Calu3 (cell line): Measurements from ENCODE around the gene TLN1. TPM values are rescaled to one million over a fixed set of nuclear protein-coding genes. Genes with fewer than 3 reads are reported as not detected.

Experiments used
- BruUV-seq: library from RNA; stranded (reverse); fragments of 400-500 nt; replicated peaks from 2 replicates; lab custom pipeline; 2021; lab: Mats Ljungman, UMichigan
- CTCF ChIA-PET: fragments of 300-600 bp; sonication (Branson Sonifier 250); formaldehyde crosslinking; loops from one replicate; lab custom pipeline; 2022; ENCODE audit warnings: antibody characterized with exemption; lab: Charles Lee
- DNase-seq: peaks from one replicate; pipeline ENCODE4 v3.0.0; 2022
- H3K27ac Mint-ChIP-seq: one replicate; pipeline ENCODE4 v1.8.0; 2022; ENCODE audit warnings: mixed read lengths; ENCODE audit not compliant: unreplicated experiment
- H3K27me3 Mint-ChIP-seq: one replicate; pipeline ENCODE4 v1.8.0; 2022; ENCODE audit warnings: mixed read lengths; ENCODE audit not compliant: unreplicated experiment
- H3K36me3 Mint-ChIP-seq: one replicate; pipeline ENCODE4 v1.8.0; 2022; ENCODE audit warnings: mild to moderate bottlenecking, moderate library complexity, mixed read lengths; ENCODE audit not compliant: insufficient read depth, unreplicated experiment
- H3K4me1 Mint-ChIP-seq: one replicate; pipeline ENCODE4 v1.8.0; 2022; ENCODE audit warnings: mild to moderate bottlenecking, low read depth, mixed read lengths; ENCODE audit not compliant: unreplicated experiment
- H3K4me3 Mint-ChIP-seq: one replicate; pipeline ENCODE4 v1.8.0; 2022; ENCODE audit warnings: mild to moderate bottlenecking, low read depth, moderate library complexity, mixed read lengths; ENCODE audit not compliant: unreplicated experiment
- H3K9me3 Mint-ChIP-seq: one replicate; pipeline ENCODE4 v1.8.0; 2022; ENCODE audit warnings: low read depth, mixed read lengths; ENCODE audit not compliant: unreplicated experiment
- intact Hi-C: fragments of 100-400 bp; cut with micrococcal nuclease; formaldehyde crosslinking; loops from one replicate; pipeline ENCODE4 v1.10.0; 2022; ENCODE audit not compliant: unreplicated experiment
- total RNA-seq: library from RNA; stranded (reverse); gene quantifications from 2 replicates; pipeline ENCODE4 v1.2.3, GENCODE V29; 2022
- TF ChIP-seq, protein P1 (sequence below): fragments of 200-600 bp; IDR thresholded peaks from one replicate; pipeline ENCODE4 v1.8.0; 2022; ENCODE audit warnings: antibody characterized with exemption; ENCODE audit not compliant: unreplicated experiment

TLN1 gene
- total RNA-seq, 1 experiment from 2014 or later: 98.7 TPM

DNA sequence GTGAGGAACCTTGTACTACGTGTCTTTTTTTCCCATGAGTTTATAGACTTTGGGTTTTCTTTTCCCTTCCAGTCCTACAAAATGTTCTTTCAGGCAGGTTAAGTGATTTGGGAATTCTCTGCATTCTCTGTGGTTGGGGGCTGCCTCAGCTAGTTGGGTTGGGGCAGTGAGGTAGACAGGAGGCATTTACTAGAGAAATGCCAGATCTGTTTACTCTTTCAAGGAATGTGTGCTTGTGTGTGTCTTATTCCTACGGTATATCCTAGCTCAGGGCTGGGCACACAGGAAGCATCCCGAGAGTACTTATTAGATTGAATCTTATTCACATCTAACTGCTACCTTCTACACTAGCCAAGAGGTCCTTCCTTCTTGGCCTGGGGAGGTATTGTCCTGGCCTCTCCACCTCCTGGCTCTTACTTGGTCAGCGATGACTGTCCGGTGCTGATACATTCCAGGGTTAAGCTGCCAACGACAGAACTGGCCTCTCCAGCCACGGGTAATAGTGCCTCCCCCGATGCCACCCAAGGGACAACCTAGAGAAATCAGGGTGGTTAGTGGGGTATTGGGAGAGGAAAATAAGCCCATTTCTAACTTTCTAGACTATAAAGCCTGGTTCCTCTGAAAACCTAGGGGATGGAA lies 12.0 kb upstream of the TLN1 start:
- peaks cover 48% of the 10 kb centered on the region for H3K36me3 Mint-ChIP-seq
- no peaks in the 10 kb centered on the region for H3K9me3 Mint-ChIP-seq
- DNase-seq: no peak
- no peaks in the 10 kb centered on the region for H3K27me3 Mint-ChIP-seq
- peaks cover 20% of the 10 kb centered on the region for H3K4me1 Mint-ChIP-seq
- intact Hi-C loops: no loop called here
- H3K27ac Mint-ChIP-seq: no peak overlapping the region
- no peak overlapping the region for H3K4me3 Mint-ChIP-seq
- CTCF ChIA-PET: no interaction called here
- no TSS peak for BruUV-seq
- TF ChIP-seq, protein P1, sequence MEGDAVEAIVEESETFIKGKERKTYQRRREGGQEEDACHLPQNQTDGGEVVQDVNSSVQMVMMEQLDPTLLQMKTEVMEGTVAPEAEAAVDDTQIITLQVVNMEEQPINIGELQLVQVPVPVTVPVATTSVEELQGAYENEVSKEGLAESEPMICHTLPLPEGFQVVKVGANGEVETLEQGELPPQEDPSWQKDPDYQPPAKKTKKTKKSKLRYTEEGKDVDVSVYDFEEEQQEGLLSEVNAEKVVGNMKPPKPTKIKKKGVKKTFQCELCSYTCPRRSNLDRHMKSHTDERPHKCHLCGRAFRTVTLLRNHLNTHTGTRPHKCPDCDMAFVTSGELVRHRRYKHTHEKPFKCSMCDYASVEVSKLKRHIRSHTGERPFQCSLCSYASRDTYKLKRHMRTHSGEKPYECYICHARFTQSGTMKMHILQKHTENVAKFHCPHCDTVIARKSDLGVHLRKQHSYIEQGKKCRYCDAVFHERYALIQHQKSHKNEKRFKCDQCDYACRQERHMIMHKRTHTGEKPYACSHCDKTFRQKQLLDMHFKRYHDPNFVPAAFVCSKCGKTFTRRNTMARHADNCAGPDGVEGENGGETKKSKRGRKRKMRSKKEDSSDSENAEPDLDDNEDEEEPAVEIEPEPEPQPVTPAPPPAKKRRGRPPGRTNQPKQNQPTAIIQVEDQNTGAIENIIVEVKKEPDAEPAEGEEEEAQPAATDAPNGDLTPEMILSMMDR: no peak

DNA sequence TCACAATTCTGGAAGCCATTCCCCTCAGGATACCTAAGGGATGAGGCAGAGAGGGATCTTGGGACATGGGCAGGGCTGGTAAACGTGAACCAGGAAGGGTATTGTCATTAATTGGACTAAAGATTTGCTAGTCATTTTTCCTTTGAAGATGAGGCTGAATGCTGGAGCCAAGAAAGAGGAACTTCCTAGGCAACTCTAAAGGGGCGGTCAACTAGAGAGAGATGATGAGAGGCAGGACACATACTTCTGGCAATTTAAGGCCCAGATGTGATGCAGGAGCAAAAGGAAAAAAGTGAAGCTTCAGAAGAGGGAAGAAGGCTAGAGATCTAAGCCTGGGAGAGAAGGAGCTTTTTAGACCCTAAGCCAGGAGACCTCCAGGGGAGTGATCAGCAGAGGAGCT lies 11.5 kb upstream of the TLN1 start:
- H3K36me3 Mint-ChIP-seq: peaks cover 48% of the 10 kb centered on the region
- no TSS peak for BruUV-seq
- H3K27me3 Mint-ChIP-seq: no peaks in the 10 kb centered on the region
- TF ChIP-seq, protein P1: no peak
- CTCF ChIA-PET: no interaction called here
- no peak overlapping the region for H3K4me3 Mint-ChIP-seq
- intact Hi-C loops: no loop called here
- H3K9me3 Mint-ChIP-seq: no peaks in the 10 kb centered on the region
- no peak overlapping the region for H3K27ac Mint-ChIP-seq
- H3K4me1 Mint-ChIP-seq: peaks cover 20% of the 10 kb centered on the region
- DNase-seq: no peak

DNA sequence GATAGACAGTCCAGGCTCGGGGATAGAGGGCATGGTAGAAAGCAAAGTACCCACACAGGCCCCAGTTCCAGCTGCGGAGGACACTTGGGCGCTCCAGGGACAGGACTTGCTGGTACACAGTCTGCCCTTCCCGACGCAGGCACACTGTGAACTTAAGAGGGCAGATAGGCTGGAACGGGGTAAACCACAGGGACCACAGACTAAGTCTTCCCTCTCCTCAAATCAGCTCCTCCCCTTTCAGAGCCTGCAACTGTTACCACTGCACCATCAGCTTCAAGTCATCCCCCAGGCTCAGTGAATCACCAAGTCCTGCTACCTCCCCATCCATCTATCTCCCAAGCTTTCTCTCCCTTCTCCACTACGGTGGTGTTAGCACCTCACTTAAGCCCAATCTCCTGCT lies 9.7 kb upstream of the TLN1 start:
- no peak overlapping the region for H3K27ac Mint-ChIP-seq
- intact Hi-C loops: no loop called here
- H3K4me3 Mint-ChIP-seq: no peak overlapping the region
- DNase-seq: no peak
- no peaks in the 10 kb centered on the region for H3K9me3 Mint-ChIP-seq
- peaks cover 11% of the 10 kb centered on the region for H3K4me1 Mint-ChIP-seq
- CTCF ChIA-PET: no interaction called here
- H3K27me3 Mint-ChIP-seq: no peaks in the 10 kb centered on the region
- H3K36me3 Mint-ChIP-seq: peaks cover 37% of the 10 kb centered on the region
- BruUV-seq: no TSS peak
- TF ChIP-seq, protein P1: no peak

DNA sequence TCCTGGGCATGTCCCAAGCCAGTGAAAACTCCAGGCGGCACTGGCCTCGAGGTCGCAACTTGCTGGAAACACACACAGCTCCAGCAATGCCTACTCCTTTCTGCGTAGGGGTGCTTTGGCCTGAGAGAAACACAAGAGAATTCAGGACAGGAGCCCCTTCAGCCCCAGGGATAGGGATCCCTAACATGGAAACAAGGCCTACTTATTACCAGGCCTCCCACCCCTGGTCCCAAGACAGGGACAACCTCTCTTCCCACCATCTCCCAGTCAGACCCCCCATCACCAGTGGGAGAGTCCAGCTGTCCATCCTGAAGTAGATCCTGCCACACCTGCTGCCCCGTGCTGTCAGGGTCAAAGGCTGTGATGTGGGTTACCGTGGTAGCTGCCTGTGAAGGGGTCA lies 8.2 kb upstream of the TLN1 start:
- no peak overlapping the region for H3K27ac Mint-ChIP-seq
- peaks cover 36% of the 10 kb centered on the region for H3K36me3 Mint-ChIP-seq
- intact Hi-C loops: no loop called here
- H3K4me3 Mint-ChIP-seq: no peak overlapping the region
- BruUV-seq: no TSS peak
- no peaks in the 10 kb centered on the region for H3K4me1 Mint-ChIP-seq
- TF ChIP-seq, protein P1: no peak
- DNase-seq: no peak
- CTCF ChIA-PET: interaction anchor here (0.6 kb wide), 1 partner anchor 1285 kb away, joined by 6 read pairs; no protein-coding TSS in a partner anchor
- H3K9me3 Mint-ChIP-seq: no peaks in the 10 kb centered on the region
- H3K27me3 Mint-ChIP-seq: no peaks in the 10 kb centered on the region
